Heart left ventricle (tissue), 13 donors: ENCODE results near the gene CCDC148.

Experiments
- POLR2A ChIP-seq, 2 donors: fragments of 450-650 bp; IDR thresholded peaks; one replicate each; pipeline ENCODE4 v1.6.1; 2017; ENCODE audit warnings: antibody characterized with exemption in 2 of 2, mild to moderate bottlenecking in 2 of 2, moderate library complexity in 2 of 2
- TF ChIP-seq, protein P1 (sequence below), 12 donors: fragments of 200-600 bp; sonication (generic) in 4 of 12; IDR thresholded peaks; one replicate each; pipeline versions ENCODE4 v1.5.0 to v1.8.0; 2018 to 2022; ENCODE audit warnings: antibody characterized with exemption in 12 of 12, mild to moderate bottlenecking in 5 of 12
- donor health status: ischemic (EF 13 %, LVEDD 7.1; RV severe dilation, severe dysfunction).
- donor health status: DM: no; HTN: yes; CAD: no.
- donor health status: DM: no; HTN: no; CAD: no.
- donor health status: ischemic (EF 25% LVEDD 6.9; RV normal size, moderate dysfunction).
- donor health status: ischemic (EF 25% LVEDD 5.7; RV mildly dilated, moderate dysfunction).
- donor health status: ischemic (EF 35%, LVEDD 5.7; RV mildly dilated, moderate dysfunction).
- donor health status: nonischemic (EF 11% LVEDD 7.7; RV severe dilation, severe dysfunction).
- donor health status: DM: yes; HTN: yes; CAD: no.
- donor health status: PGD.
- donor health status: ischemic (EF 29% LVEDD 5.4; RV normal size, mild dysfunction).
- donor health status: nonischemic (EF 23%, LVEDD 6.1; RV moderate dilation, normal function).

- TF ChIP-seq POLR2A (IDR thresholded peaks at IDR 0.05): no peak
- TF ChIP-seq, protein P1, sequence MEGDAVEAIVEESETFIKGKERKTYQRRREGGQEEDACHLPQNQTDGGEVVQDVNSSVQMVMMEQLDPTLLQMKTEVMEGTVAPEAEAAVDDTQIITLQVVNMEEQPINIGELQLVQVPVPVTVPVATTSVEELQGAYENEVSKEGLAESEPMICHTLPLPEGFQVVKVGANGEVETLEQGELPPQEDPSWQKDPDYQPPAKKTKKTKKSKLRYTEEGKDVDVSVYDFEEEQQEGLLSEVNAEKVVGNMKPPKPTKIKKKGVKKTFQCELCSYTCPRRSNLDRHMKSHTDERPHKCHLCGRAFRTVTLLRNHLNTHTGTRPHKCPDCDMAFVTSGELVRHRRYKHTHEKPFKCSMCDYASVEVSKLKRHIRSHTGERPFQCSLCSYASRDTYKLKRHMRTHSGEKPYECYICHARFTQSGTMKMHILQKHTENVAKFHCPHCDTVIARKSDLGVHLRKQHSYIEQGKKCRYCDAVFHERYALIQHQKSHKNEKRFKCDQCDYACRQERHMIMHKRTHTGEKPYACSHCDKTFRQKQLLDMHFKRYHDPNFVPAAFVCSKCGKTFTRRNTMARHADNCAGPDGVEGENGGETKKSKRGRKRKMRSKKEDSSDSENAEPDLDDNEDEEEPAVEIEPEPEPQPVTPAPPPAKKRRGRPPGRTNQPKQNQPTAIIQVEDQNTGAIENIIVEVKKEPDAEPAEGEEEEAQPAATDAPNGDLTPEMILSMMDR (IDR thresholded peaks at IDR 0.05): no peak
These were observed 46.4 kb upstream of the CCDC148 start for GRCh38 chr2:158502974-158503373.
